Left renal pelvis (tissue), 4 donors: ENCODE results near the gene DELE1. TPM values are rescaled to one million over a fixed set of nuclear protein-coding genes. Genes with fewer than 3 reads are reported as not detected.
A peak's percentile ranks its signal among the peaks of the same experiment; 100 is the strongest.
"Not testable (repeated sequence)": the region's sequence is repeated elsewhere in the genome, so short reads cannot be mapped to it uniquely, and the experiment has no call there.

Experiments
- DNase-seq, 4 donors: peaks; one replicate each; pipeline ENCODE4 v3.0.0-alpha.2; 2013; ENCODE audit warnings: low read depth in 4 of 4, low spot score in 3 of 4
- polyA plus RNA-seq, 4 donors: library from polyadenylated mRNA; unstranded; fragments of 120-200 nt; gene quantifications; one replicate each; pipeline ENCODE4 v1.2.1, GENCODE V29; 2013; ENCODE audit not compliant: insufficient read length in 4 of 4

Gene DELE1
- polyA plus RNA-seq, 4 donors, result 87.1 to 130 (median 101) TPM

- no peak for DNase-seq
Observed at GRCh38 chr5:141883892-141884318, 39.8 kb upstream of the DELE1 start.

DNA sequence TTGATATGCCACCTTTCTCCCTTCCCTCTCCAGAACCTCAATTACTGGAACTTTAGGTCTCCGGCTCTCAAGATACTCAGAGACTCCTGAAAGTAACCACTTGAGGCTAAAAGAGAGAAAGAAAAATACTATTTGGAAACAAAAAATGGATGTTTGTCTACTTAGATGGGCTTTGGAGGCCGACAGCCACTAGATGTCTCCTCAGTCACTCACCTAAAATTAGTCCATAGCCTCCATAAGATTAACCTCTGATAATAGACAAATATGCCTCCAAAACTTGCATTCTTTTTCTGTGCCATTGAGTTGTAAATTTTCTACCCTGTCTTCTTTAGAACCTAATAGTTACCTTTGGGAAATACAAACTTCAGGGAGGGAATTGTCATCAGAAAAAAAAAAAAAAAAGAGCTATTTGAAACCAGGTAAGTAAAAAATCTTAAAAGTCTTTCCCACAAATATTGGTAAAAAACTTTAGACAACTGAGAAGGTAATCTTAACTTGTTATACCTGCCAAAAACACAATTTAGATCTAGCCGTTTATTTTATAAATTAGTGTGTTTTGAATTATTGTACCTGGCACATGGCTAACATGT is 34.3 kb upstream of the DELE1 start:
- no peak for DNase-seq

DNA sequence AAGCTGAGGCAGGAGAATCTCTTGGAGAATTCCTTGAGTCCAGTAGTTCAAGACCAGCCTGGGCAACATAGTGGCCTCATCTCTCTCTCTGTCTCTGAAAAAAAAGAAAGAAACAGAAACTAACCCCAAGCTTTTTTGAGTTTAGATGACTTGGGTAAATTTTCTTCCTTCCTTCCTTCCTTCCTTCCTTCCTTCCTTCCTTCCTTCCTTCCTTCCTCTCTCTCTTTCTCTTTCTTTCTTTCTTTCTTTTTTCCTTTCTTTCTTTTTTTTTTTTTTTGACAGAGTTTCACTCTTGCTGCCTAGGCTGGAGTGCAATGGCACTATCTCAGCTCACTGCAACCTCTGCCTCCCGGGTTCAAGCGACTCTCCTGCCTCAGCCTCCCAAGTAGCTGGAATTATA is 33.2 kb upstream of the DELE1 start:
- DNase-seq, result not testable (repeated sequence)

GRCh38 chr5:141897425-141897824 is 26.2 kb upstream of the DELE1 start:
- no peak for DNase-seq

GRCh38 chr5:141898448-141899049 is 25.1 kb upstream of the DELE1 start:
- no peak for DNase-seq

DNA sequence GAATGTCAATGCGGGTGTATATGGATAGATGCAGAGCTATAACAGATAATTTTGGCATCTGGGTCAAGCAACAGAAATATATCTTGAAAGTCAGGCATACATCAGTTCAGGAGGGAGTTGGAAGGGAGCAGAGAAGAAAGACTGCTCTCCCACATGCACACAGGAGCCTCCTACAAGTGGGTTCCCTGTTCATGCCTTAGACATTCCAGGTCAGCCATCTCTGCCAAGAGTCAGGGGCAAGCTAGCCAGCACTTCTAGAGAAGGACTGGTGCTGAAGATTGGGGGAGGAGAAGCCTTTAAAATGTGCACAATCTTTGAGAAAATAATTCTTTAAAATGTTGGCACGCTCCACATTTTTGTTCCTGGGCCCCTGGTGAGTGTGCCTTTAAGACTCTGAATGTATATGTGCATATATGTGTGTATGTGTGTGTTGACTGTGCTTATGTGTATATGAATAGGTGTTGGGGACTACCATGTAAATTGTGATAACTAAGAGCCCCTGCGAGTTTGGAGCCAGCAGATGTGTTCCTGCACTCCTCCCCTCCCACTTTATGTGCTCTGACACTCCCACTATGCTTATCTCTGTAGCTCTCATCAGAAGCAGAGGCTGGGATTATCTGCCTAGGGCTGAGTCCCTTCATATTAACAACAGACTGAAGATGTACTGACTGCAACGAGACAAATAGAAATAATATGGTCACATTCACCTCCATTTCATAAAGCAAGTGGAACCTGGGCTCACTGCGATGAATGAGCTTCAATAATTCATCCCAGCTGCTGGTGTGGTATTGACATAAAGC is 21.5 kb upstream of the DELE1 start:
- no peak for DNase-seq

DNA sequence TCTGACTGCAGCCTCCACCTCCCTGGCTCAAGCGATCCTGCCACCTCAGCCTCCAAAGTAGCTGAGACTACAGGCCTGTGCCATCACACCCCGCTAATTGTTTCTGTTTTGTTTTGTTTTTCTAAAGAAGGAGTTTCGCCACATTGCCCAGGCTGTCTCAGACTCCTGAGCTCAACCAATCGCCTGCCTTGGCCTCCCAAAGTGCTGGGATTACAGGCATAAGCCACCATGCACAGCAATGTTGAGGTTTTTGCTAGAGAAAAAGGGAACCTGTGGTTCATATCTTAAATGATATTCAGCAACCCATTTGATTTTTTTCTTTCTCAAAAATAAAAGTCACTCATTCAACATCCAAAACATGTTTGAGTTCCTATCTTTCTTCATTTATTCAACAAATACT is 20.4 kb upstream of the DELE1 start:
- no peak for DNase-seq

DNA sequence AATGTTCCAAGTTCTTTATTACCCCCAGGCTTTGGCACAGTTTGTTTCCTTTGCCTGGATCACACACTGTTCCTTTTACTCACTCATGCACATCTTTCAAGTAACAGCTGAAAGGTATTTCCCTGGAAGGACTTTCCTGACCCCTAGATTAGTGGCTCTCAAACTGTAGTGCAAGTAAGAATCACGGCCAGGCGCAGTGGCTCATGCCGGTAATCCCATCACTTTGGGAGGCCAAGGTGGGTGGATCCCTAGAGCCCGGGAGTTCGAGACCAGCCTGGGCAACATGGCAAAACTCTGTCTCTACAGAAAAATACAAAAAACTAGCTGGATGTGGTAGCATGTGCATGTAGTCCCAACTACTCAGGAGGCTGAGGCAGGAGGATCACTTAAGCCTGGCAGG is 19.1 kb upstream of the DELE1 start:
- DNase-seq, result no peak

GRCh38 chr5:141906517-141906916 is 17.2 kb upstream of the DELE1 start:
- no peak for DNase-seq

DNA sequence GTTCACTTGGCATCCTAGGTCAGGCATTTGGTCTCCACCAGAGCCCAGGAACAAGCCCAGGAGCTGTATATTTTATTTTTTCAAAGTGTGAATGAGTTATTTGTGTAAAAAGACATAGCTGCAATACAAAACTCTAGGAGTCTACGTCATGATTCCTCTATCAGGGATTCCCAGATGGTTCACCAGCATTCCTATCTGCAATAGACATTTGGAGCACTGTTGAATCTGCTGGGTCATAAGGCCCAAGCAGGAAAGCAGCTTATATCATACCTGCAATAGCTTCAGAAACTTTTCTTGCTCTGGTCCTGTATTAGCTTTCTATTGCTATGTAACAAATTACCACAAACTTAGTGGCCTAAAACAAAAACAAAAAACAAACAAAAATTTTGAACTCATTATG is 16.7 kb upstream of the DELE1 start:
- no peak for DNase-seq

DNA sequence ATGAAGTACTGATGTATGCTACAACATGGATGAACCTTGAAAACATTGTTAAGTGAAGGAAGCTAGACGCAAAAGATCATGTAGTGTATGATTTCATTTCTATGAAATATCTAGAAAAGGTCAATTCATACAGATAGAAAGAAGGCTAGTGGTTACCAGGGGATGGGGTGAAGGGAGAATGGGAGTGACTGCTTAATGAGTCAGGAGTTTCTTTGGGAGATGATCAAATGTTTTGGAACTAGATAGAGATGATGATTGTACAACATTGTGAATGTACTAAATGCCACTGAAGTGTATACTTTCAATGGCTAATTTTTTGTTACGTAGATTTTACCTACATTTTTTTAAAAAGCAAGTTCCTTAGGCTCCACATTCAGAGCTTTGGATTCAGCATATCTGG is 14.9 kb upstream of the DELE1 start:
- no peak for DNase-seq

DNA sequence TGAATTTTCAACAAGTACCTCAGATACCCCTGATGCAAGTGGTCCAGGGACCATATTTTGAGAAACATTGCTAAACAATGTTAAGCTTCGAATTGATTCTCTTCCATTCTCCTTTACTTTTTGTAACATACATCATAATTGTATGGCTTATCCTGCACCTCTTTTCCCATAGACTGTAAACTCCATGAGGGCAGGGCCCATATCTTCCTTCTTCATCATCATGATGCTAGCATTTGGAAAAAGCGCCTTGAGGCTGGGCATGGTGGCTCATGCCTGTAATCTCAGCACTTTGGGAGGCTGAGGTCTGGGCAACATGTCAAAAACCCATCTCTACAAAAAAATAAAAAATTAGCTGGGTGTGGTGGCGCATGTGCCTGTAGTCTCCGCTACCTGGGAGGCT is 14.5 kb upstream of the DELE1 start:
- no peak for DNase-seq

DNA sequence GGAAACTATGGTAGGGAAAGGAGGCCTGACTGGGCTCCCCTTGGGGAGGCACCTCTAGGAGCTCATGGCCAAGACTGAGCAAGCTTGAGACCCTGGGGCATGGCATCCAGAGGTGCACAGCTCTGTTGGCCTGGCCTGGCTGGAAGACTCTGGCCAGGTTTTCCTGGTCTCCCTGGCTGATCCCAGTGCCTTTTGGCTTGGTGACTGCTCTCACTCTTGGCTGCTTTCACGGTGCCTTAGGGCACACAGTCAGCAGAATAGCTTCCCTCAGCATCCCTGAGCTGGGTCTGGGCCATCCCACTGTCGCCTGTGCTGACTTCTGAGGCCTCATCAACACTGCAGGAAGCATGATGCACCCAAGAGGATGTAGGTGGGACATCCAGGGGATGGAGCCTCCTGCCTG is 13.4 kb upstream of the DELE1 start:
- DNase-seq, result no peak

DNA sequence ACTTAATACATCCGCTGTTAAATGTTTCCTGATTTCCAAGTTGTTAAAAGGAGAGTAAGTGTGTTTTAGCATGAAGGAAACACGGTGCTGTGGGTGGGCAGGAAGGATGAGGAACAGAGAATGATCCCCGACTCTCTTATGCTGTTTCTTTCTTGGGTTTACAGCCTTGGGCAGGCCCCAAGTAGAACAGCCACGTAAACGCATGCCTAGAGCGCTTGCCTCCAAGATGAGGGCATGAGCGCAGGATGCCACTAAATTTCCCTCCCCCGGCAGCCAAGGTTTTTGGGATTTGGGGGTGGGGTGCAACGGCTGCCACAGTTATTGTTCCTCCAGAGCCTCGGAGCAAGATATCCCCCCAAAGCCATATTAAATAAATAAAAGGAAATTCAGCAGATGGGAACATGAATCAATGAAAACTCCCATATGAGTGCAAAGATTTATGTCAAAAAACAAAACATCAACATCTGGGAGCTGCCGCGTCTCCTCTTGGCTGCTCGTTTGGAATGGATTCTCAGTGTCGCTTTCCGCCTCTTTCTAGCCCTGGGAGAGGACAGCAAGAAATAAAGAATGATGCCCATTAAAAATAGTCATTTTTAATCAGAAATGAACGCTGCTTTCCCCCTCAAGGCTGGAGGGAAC is 10.0 kb upstream of the DELE1 start:
- peak in 2 of 4 donors; percentile 21 to 27 for DNase-seq

GRCh38 chr5:141914199-141914743 is 9.4 kb upstream of the DELE1 start:
- peak in 1 of 4 donors; percentile 26 for DNase-seq

GRCh38 chr5:141914797-141915196 is 8.9 kb upstream of the DELE1 start:
- DNase-seq, result no peak

DNA sequence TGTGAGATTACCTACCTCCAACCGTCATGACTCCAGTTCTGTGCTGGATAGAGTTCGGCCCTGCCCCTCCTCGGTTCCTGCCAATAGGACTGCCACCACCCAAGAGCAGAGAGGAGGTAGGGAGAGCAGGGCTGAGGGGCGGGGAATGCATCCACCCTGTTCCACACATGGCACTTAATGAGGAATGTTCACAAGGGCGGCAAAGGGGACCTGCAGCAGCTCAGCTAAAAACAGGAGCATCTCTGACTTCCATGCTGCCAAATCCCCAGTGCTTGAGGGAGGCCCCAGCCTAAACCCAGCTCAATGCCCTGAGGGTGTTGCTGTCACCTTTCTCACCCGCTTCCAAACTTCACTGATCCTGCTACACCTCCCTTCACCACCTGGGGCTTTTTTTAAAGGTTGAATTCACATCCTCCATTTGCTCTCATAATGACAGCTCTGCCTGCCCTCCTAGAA is 7.8 kb upstream of the DELE1 start:
- DNase-seq, result no peak

DNA sequence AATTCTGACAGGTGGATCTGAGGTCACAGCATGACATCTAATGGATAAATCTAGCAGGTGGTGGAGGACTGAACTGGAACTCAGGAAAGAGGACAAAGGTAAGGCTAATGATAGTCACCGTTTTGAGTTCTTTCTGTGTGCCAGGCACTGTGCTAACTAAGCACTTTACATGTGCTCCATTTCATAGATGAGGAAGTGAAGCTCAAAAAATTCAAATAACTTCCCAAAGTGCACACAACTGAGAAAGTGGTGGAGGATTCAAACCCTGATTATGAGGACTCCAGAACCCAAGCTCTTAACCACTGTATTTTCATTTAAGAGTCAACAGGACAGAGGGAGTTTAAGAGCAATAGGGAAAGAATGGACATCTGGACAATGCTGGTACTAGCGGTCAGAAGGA is 7.1 kb upstream of the DELE1 start:
- no peak for DNase-seq

GRCh38 chr5:141917760-141918159 is 5.9 kb upstream of the DELE1 start:
- DNase-seq, result no peak

DNA sequence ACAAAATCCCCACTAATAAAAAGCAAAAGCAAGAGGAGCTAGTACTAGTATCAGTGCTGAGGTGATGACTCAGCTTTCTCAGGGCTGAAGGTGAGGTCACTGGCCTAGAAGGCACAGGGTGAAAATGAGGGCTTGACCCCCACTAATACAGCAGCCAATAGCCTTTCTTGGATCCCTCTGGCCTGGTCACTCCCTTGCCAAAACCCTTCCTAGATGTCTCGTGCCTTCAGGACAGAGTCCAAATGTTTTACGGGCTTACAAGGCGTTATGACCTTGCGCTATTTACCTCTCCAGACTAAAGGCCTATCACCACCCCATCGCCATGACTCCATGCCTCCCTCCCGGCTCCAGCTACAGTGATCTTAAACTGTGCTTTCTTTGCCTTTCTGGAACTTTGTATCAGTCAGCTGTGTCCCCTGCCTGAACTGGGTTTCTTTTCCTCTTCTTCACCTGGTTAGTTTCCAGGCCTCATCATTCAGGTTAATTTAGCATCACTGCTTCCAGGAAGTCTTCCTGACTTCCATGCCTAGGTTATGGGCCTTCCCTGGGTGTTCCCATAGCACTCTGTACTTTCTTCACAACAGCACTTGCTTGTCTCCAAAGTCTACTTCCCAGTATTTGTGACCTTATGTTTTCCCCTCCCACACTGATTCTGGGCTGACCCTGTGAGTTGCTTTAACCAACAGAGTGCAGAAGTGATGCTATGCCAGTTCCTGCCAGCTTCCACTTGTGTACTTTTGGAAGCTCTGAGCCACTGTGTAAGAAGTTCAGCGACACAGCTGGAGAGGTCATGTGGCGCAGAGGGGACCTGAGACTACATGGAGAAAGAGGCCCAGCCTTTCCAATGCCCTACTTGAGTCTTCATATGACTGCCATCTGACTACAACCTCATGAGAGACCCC is 4.2 kb upstream of the DELE1 start:
- DNase-seq, result no peak
